Inflammatory macrophage (primary cell): ENCODE measurements around the gene PRSS22.

Experiments
- DNase-seq, 2 donors: peaks; one replicate each; pipeline ENCODE4 v3.0.0-alpha.2; 2020 to 2022

PRSS22 gene

DNA sequence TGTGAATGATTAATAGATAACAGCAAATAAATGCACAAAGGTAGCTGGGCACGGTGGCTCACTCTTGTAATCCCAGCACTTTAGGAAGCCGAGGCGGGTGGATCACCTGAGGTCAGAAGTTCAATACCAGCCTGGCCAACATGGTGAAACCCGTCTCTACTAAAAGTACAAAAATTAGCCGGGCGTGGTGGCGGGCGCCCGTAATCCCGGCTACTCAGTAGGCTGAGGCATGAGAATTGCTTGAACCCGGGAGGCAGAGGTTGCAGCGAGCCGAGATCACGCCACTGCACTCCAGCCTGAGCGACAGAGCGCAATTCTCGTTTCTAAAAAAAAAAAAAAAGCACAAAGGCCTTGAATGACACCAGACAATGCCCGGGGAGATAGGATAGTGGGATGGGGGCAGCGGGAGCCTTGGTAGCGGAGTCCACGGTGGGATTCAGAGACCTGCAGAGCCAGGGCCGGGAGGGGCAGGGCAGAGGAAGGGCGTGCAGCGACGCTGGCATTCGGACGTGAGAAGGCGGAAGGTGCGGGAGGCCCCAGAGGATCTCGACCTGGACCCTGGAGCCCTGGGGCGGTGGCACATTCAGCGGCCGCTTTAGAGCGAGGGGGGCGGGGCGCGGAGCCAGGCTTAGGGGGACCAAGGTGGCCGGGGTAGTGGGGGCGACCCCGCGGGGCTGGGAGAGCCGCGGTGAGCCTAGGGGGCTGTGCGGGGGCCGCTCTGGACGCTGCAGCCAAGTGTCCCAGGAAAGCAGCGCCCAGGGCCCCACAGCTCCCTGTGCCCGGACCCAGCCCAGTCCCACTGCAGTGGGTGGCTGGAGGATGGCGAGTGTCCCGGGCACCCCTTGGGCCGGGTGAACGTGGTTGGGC, 24.0 kb upstream of the PRSS22 start:
- peak in 1 of 2 donors; percentile 32 for DNase-seq

DNA sequence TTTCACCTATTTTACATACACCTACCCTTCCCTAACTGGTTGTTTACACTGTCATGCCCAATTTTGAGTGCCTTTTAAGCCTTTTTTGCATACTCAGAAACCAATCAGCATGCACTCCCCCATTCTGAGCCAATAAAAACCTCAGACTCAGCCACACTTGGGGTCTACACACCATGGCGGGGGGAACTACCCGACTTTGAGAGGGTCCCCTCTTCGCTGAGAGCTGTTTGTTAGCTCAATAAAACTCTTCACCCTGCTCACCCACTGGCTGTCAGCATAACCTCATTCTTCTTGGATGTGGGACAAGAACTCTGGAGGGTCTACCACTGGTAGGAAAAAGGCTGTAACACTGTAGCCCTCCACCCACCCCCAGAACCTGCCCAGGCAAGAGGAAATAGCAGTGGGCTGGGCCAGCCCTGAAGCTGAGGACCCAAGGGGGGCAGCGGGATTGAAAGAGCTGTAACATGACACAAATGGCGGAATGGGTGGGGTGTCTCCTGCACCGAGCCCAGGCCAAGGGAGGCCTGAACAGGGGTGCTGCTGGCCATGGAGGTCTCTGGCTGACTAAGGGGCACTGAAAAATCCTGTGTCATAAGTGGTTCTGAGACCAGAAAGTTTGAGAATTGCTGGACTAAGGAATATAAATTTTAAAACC, 22.0 kb upstream of the PRSS22 start:
- DNase-seq: no peak

DNA sequence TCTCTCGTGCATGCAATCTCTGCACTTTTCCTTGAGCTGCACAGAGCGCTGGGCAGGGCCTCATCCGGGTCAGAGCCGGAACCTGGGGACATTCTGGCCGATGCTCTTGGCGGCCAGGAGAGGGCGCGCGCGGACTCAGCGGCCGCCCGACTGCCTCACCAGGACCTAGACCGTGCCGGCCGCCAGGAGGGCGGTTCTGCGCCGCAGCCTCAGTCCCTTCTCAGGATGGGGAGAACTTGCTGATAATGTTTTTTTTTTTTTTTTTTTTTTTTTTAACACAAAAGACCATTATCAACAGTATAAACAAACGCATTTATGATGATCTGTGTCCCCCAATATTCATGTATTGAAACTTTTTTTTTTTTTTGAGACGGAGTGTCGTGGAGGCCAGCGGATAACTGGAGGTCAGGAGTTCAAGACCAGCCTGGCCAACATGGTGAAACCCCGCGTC, 17.0 kb upstream of the PRSS22 start:
- peak; percentile 84 to 88 for DNase-seq

DNA sequence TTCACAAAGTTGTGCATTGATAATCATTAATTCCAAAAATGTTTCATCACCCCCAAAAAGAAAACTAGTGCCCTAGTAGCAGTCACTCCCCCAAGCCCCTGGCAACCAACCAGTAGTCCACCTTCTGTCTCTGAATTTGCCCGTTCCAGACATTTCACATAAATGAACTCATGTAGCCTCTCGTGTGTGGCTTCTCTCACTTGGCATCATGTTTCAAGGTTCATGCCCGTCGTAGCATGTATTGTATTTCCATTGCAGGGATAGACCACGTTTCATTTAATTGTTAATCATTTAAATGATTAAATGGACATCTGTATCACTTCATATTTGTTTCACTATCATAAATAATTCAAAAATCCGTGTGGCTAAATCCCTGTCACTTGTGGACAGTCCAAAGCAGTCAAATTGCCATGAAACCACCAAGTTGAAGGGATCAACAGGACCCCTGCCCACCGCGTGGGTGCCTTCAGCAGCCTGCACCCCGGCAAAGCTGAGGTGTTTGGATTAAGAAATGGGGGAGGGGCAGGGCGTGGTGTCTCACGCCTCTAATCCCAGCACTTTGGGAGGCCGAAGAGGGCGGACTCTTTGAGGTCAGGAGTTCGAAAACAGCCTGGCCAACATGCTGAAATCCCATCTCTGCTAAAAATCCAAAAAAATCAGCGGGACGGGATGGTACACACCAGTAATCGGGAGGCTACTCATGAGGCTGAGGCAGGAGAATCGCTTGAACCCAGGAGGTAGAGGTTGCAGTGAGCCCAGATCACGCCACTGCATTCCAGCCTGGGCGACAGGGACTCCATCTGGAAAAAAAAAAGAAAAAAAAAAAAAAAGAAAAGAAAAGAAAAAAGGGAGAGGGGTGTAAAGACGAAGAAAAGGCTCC, 16.3 kb upstream of the PRSS22 start:
- DNase-seq: no peak

DNA sequence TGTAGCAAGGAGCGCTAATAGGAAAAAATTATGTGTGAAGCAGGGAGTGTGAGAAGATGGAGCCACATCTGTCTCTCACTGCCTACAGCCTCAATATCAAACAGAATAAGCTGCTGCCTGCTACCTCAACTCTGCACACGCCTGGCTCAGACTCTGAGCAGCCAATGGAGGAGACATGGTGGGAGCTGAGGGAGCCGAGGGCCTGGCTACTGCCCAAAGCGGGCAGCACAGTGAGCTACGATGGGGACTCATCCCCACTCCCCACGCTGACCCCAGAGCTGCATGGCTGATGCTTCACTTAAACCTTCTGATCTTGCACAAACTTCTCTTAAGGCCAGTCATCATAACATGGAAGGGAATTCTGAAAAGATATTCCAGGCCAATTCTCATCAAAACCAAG, 14.0 kb upstream of the PRSS22 start:
- no peak for DNase-seq

DNA sequence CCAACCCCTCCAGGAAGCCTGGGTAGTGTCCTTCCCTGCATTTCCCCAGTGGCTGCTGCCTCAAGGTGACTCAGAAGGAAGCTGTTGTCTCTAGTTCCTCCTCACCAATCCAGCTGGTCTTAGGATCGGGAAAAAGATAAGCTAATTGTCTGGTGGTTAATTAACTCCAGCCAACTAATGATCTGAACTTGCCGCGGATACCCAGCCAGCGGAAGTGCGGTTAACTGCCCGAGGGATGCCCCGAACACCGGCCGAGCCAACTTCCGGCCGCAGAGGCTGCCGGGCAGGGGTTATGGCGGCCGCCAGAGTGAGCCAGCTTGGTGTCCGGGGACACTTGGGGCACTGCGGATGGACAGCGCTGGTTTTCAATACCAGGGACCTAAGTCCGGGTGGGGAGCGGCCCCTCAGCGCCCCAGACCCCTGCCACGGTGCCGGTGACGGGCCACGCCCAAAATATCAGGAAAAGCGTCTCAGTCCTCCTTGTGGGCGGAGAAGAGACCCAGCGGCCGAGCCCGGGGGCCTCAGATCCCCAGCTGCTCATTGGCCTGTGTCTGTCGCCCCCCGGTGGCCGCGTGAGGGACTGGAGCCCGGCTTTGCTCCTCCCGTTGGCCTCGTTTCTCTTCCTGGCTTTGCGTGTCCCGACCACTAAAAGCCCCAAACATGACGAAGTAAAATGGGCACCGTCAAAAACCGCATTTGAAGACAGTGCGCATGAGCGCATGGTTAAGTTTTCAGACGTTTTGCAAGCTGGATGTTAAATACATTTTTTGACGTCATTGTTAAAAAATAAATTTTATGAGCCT, 10.2 kb upstream of the PRSS22 start:
- peak; percentile 94 to 95 for DNase-seq

DNA sequence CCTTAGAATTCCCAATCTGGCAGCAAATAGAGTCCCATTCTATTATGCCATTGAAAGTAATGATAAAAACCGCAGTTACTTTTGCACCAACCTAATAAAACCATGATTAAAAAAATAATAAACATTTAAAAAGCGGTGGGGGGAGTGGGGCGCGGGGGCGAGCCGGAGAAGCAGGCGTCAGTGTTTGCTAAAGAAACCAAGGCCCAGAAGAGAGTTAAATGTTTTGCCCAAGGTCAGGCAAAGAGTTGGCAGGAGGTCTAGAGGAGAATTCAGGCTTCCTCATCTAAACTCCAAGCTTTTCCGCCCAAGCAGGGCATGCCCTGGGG, 9.7 kb upstream of the PRSS22 start:
- DNase-seq: no peak

DNA sequence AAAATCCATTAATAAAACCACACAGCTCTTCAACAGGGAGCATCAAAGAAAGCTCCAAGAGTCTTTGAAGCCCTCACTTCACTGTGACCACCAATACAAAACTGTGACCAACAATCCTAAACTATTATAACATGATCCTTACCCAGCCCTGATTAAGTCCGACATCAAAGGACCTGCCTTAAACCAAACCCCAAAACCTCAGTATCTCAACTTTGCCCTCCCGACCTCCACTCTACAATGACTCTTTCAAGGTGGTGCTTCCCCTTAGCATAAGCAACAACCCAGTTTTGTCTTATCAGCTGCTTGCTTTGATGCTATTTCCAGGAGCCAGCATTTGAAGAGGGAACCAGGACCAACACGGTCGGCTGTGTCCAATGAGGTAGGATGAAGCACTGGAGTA, 8.5 kb upstream of the PRSS22 start:
- DNase-seq: no peak

DNA sequence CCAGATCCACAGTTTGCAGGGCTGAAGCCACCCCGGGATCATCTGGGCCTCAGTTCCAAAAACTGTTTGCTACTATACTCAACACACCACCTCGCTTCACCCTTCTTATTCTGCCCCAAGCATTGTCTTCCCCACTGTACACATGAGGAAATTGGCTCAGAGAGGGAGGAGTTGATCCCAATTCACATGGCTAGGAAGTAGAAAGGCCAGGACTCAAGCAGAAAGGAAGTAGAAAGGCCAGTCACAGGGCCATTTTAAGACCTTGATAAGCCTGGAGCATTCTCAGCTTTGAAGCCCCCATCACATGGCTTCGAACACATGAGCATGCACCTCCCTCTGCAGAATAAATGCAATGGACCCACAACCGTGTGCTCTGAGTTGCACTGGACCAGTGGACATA, 7.7 kb upstream of the PRSS22 start:
- DNase-seq: peak; percentile 23 to 65

DNA sequence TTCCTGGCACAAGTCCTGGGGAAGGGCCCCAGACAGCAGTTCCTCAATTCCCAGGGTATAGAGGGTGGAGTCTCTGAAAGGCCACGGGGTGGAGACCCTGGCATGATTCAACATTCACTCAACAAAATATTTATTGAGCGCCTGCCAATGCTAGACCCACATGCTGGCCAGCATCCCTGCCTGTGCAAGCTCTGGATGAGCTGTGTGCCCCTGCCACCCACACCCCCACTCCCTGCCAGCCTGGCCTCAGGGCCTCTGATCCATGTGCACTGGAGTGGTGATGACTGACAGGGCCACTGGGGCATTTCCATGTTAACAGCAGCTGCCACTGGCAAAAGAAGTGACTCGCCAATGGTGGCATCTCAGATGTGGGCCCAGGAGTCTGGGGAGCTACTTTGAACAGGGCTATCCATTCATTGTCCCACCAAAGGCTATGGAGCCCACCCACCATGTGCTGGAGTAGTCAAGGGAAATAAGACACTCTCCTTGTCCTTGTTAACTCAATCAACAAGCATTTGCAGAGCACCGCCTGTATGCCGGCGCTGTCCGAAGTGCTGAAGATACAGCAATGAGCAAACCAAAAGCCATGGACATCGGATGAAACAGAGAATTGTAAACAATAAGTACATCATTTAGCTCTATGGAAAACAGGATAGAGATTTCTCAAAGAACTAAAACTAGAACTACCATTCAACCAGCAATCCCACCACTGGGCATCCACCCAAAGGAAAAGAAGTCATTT, 3.0 kb upstream of the PRSS22 start:
- DNase-seq: peak; percentile 7 to 63

DNA sequence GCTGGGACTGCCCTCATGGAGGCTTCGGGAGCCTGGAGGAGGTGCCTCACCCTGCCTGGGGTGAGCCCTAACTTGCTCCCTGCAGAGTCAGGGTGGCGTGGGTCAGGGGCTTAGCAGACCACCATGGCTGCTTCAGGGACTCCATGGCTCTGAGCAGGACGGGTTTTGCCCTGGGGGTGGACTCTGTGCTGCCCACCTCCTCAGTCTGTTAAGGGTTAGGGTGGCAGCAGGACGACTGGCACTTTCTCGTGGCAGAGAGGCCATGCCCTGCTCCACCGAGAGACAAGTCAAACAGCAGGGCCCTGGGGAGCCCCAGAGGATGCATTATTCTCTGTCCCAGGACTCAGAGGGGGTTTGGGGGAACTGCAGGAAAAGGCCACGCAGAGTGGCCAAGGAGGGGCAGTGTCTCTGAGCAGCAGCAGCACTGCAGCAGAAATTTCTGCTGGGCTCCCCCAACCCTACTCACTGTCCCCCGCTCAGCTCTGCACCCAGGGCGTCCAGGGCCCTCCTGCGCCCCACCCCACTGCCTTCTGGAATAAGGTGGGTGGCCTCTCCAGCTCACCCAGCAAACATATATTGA, 1.8 kb upstream of the PRSS22 start:
- DNase-seq: no peak

DNA sequence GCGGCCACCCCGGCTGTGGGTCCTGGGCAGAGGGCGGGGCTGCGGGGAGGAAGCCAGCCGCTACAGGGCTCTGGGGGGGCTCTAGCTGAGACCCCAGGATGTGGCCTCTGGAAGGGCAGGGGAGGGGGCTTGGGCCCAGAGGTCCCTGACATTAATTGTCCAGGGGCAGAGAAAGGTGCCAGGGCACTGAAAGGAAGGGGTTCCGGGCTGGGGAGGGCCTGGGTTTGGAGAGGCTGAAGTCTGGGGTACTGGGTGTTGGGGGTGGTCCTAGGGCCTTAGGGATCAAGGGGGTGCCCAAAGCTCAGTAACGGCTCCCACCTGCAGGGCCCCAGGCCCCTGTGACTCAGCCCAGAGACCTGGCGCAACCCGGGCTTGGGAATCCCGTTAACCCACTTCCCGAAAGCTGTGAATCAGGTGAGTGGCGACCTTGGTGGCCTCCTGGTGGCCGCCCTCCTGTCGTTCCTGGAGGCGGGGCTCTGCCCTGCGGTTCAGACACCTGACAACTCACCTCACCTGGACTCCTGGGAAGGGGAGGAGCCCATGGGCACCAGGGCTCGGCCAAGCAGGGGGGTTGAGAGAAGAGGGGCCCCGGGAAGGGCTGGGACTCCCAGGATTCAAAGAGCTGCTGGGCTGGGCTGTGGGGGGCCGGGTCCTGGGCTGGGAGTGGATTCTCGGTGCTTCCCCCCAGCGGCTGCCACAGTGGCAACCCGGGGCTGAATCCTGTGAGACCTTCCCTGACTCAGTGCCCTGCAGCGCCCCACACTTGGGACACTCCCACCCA, 465 bp upstream of the PRSS22 start:
- no peak for DNase-seq

DNA sequence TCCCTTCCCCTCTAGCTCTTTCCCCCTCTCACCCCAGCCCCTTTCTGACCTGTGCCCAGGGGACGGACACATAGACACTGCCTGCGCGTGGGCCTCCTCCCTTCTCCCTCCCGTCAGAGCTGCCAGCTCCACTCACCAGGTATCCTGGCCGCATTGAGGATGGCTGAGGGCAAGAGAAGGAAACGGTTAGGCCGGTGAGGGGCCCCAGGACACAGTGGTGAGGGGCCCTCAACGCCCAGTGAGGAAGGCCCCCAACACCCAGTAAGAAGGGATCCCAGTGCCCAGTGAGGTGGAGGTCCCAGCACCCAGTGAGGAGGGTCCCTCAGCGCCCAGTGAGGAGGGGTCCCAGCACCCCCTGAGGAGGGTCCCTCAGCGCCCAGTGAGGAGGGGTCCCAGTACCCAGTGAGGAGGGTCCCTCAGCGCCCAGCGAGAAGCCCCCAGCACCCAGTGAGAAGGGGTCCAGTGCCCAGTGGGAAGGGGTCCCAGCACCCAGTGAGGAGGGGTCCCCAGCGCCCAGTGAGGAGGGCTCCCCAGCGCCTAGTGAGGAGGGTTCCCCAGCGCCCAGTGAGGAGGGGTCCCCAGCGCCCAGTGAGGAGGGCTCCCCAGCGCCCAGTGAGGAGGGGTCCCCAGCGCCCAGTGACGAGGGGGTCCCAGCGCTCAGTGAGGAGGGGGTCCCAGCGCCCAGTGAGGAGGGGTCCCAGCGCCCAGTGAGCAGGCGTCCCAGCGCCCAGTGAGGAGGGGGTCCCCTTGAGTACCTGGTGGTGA, 1.1 kb downstream of the PRSS22 start:
- no peak for DNase-seq

DNA sequence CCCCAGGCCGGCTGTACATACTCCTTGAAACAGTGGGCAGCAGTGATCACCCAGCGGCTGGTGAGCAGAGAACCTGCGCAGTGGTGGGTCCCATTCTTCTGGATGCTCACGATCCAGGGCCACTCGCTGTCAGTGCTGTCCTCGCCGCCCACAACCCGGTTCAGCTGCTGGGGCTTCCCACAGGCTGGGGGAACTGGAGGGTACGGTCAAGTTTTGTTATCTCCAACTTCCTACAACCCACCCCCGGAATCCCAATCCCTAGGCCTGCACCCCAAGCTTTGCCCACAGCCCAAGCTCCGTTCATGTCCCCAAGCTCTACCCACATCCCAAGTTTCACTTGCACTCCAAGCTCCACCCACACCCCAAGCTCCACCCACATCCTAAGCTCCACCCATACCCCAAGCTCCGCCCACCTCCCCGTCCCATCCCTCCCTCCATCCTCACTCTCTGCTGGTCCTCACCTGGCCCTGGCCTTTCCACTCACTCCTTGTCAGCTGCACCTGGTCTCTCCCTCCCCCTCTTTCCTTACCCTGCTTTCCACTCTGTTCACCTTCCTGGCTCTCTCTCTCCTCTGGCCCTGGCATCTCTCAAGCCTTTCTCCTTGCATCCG, 1.8 kb downstream of the PRSS22 start:
- peak; percentile 34 to 65 for DNase-seq

DNA sequence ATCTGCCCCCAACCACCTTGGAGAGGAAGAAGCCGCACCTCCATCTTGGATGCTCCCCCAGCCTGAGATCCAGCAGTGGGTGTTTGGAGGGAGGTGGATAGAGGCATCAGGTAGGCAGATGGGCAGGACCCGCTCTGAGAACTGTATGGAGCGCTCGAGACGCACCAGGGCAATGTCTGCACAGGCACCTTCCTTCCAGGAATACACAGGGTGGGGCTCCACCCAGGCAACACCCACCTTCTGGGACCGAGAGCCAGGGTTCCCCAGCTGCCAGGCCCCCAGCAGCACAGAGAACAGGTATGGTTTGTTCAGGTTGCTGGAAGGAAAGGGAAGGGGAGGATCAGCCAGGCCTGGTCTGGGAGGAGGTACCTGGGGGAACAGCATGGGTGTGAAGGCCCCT, 2.4 kb downstream of the PRSS22 start:
- DNase-seq: no peak

DNA sequence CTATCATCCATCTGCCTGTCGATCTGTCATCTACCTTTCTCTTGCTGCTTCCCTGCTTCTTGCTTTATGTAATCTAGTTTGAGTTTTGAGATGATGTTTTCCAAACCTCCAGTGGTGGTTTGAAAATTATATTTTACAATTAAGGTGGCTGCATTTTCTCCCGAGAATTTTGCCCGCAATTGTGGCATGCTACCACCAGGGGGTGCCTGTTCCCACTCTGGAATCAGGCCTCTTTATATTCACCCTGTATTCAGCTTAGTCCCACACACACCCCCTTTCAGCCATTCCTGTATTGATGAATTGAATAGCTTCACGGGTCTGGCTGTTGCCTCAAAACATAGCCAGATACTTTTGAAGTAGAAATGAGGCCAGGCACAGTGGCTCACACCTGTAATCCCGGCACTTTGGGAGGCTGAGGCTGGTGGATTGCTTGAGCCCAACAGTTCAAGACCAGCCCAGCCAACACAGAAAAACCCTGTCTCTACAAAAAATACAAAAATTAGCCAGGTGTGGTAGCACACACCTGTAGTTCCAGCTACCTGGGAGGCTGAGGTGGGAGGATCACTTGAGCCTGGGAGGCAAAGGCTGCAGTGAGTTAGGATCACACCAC, 3.2 kb downstream of the PRSS22 start:
- DNase-seq: peak; percentile 36 to 49

DNA sequence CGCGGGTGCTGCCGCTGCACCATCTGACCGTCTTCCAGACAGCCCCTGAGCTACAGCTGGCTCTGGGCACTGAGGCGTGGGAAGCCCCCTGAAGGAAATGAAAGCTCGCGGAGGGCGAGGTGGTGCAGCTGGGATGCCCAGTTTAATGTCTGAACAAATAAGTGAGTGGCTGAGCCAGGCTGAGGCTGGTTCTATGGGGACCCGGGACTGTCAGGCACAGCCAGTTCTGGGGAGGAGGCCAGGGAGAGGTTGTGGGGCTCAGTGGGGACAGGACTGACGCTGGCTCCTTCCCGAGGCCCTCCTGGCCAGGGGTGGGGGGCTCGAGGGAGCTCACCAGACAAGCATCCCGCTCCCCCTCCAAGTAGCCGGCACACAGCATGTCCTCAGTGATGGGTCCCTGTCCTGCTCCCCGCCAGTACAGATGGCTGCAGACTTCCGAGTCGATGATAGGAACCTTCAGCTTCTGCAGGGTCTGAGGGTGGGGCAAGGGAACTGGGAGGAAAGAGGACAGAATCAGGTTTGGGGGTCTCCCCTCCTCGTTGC, 4.4 kb downstream of the PRSS22 start:
- no peak for DNase-seq

DNA sequence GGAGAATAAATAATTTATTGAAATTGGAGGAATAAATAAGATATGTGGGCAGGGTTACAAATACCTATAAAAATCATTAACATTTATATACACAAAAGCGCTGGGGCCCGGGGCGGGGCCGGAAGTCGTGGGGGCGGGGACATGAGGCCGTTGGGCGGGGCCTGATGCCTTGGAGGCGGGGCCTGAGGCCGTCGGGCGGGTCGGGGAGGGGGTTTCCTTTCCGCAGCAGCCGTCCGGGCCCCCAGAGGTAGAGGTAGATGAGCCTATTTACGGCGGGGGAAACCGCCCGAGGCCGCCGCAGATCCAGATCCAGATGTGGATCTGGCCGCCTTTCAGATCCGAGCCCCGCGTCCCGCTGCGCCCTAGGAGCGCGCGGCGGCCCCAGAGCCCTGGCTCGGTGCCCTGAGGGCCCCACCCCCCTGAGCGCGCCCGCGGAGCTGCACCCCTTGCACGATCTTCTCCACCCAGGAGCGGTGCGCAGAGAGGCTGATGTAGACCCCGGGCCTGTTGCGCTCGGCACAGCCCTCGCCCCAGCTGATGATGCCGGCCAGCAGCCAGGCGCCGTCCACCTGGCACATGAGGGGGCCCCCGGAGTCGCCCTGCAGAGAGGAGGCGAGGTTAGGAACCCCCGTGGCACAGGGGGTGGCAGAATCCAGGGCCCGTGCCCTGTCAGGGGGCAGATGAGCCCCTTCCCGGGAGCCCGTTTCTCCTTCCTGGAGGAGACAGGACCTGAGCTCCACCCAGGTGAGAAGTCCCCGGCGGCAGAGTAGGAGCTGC, 5.1 kb downstream of the PRSS22 start:
- no peak for DNase-seq
